Measurements from ENCODE around the gene EXOSC3.

Gene EXOSC3

GRCh38 chr9:37732086-37732741 lies 52.6 kb downstream of the EXOSC3 start:
- no peak for DNase-seq

- no peak for DNase-seq
Measured at GRCh38 chr9:37730839-37731238, 54.0 kb downstream of the EXOSC3 start.

DNA sequence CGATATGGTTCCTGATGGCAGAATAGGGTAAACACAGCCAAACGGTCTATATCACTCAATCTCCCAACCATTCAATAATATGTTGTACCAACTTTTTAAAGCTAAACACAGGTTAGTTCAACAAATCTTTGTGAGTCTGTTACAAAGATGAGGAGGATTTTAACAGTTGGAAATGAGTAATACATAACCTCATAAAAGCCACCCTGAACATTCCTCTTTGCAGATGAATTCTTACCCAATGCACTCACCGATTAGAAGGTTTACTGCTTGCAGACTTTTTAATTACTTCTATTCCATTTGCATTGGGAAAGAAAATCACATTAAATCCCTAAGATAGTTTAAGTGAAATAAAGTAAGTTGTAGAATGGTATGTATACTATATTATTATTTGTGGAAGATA lies 54.6 kb downstream of the EXOSC3 start:
- DNase-seq = no peak

Data from NCI-H2227 treated with DMSO at 0.1 percent for 48 hours (cell line).